ENCODE measurements around the gene RPL9. TPM values are rescaled to one million over a fixed set of nuclear protein-coding genes. Genes with fewer than 3 reads are reported as not detected.

RPL9 gene
- total RNA-seq, 2 experiments from 2014 or later: 2,639 to 2,826 TPM

- no peaks in the 10 kb centered on the region for H3K27me3 Mint-ChIP-seq
- H3K27ac ChIP-seq (ENCODE audit: low read depth in 1 of 2, low read length in 2 of 2): no peak overlapping the region
- CTCF ChIA-PET: interaction anchor here (1.6 kb wide), 1 partner anchor 33 kb away, joined by 4 read pairs; no protein-coding TSS in a partner anchor
- intact Hi-C loops (cut with DNase I, micrococcal nuclease): loop anchor here in 1 of 2 experiments (1.0 kb wide), 1 partner anchor 506 kb away; no protein-coding TSS in a partner anchor
- ATAC-seq (ENCODE audit: poor library complexity) (no peak), DNase-seq (no peak)
- no peaks in the 10 kb centered on the region for H3K9me3 ChIP-seq (ENCODE audit: control insufficient read depth in 1 of 2, insufficient read depth in 1 of 2, low read length in 2 of 2)
- POLR2A ChIA-PET: interaction anchor here (1.2 kb wide), 1 partner anchor 11 kb away, joined by 3 read pairs; the partner anchor contains the start of gene LIAS
- no peak overlapping the region for H3K4me3 ChIP-seq (ENCODE audit: low read length)
- no peak overlapping the region for H3K4me3 Mint-ChIP-seq
- no peaks in the 10 kb centered on the region for H3K27me3 ChIP-seq (ENCODE audit: control insufficient read depth in 1 of 2, insufficient read depth in 2 of 2, low read length in 2 of 2)
- no peaks in the 10 kb centered on the region for H3K4me1 ChIP-seq (ENCODE audit: insufficient read depth, low read length)
- peaks cover 52% of the 10 kb centered on the region for H3K36me3 Mint-ChIP-seq (ENCODE audit: low read depth)
- peaks cover 19% of the 10 kb centered on the region for H3K36me3 ChIP-seq (ENCODE audit: insufficient read depth, low read length)
- TF ChIP-seq CTCF (IDR thresholded peaks at IDR 0.05): no peak
- no peaks in the 10 kb centered on the region for H3K9me3 Mint-ChIP-seq
- no peak overlapping the region for H3K27ac Mint-ChIP-seq
- H3K4me1 Mint-ChIP-seq (ENCODE audit: low read depth): peaks cover 7% of the 10 kb centered on the region
These were observed 11.7 kb upstream of the RPL9 start for GRCh38 chr4:39470402-39470801.

GRCh38 chr4:39469429-39470077, 10.8 kb upstream of the RPL9 start:
- H3K36me3 Mint-ChIP-seq (ENCODE audit: low read depth): peaks cover 60% of the 10 kb centered on the region
- peak; percentile 94 for ATAC-seq (ENCODE audit: poor library complexity)
- H3K4me1 Mint-ChIP-seq (ENCODE audit: low read depth): peaks cover 7% of the 10 kb centered on the region
- Histone ChIP-seq H3K36me3 (ENCODE audit: insufficient read depth, low read length) (peaks cover 26% of the 10 kb centered on the region), H3K9me3 (ENCODE audit: control insufficient read depth in 1 of 2, insufficient read depth in 1 of 2, low read length in 2 of 2) (no peaks in the 10 kb centered on the region), H3K27ac (ENCODE audit: low read depth in 1 of 2, low read length in 2 of 2) (no peak overlapping the region), H3K27me3 (ENCODE audit: control insufficient read depth in 1 of 2, insufficient read depth in 2 of 2, low read length in 2 of 2) (no peaks in the 10 kb centered on the region), H3K4me3 (ENCODE audit: low read length) (no peak overlapping the region), H3K4me1 (ENCODE audit: insufficient read depth, low read length) (no peaks in the 10 kb centered on the region)
- ChIA-PET CTCF (interaction anchor here (0.5 to 1.6 kb wide), 14 partner anchors 10 to 806 kb away, joined by 3 to 27 read pairs (median 3); partner anchors contain the start of genes LIAS, PDS5A, RPL9 and SMIM14), POLR2A (interaction anchor here (0.8 to 2.3 kb wide), 4 partner anchors 11 to 228 kb away, joined by 4 to 21 read pairs (median 4); partner anchors contain the start of genes LIAS, RPL9, UBE2K and UGDH)
- peak in 4 of 14 experiments; percentile 11 to 72 (median 65) for DNase-seq
- H3K9me3 Mint-ChIP-seq: no peaks in the 10 kb centered on the region
- intact Hi-C loops (cut with DNase I, micrococcal nuclease): loop anchor here (1.0 to 10.0 kb wide), 3 partner anchors 189 to 585 kb away; partner anchors contain the start of gene N4BP2 (in 1 of the 2)
- no peaks in the 10 kb centered on the region for H3K27me3 Mint-ChIP-seq
- no peak overlapping the region for H3K27ac Mint-ChIP-seq
- H3K4me3 Mint-ChIP-seq: no peak overlapping the region
- peak; percentile 92 for TF ChIP-seq CTCF (IDR thresholded peaks at IDR 0.05)

GRCh38 chr4:39467464-39467863, 8.7 kb upstream of the RPL9 start:
- H3K9me3 Mint-ChIP-seq: no peaks in the 10 kb centered on the region

More at GRCh38 chr4:39467464-39467863, 8.7 kb upstream of the RPL9 start:
- Mint-ChIP-seq H3K4me1 (ENCODE audit: low read depth) (peaks cover 7% of the 10 kb centered on the region), H3K4me3 (no peak overlapping the region), H3K36me3 (ENCODE audit: low read depth) (peaks cover 60% of the 10 kb centered on the region), H3K27me3 (no peaks in the 10 kb centered on the region), H3K27ac (no peak overlapping the region)
- H3K9me3 ChIP-seq (ENCODE audit: control insufficient read depth in 1 of 2, insufficient read depth in 1 of 2, low read length in 2 of 2): no peaks in the 10 kb centered on the region
- POLR2A ChIA-PET: no interaction called here
- no peak overlapping the region for H3K27ac ChIP-seq (ENCODE audit: low read depth in 1 of 2, low read length in 2 of 2)
- no peak for DNase-seq
- TF ChIP-seq CTCF (IDR thresholded peaks at IDR 0.05): no peak
- no peaks in the 10 kb centered on the region for H3K27me3 ChIP-seq (ENCODE audit: control insufficient read depth in 1 of 2, insufficient read depth in 2 of 2, low read length in 2 of 2)
- H3K4me3 ChIP-seq (ENCODE audit: low read length): no peak overlapping the region
- no peak for ATAC-seq (ENCODE audit: poor library complexity)
- H3K36me3 ChIP-seq (ENCODE audit: insufficient read depth, low read length): peaks cover 37% of the 10 kb centered on the region
- H3K4me1 ChIP-seq (ENCODE audit: insufficient read depth, low read length): no peaks in the 10 kb centered on the region
- CTCF ChIA-PET: no interaction called here
- intact Hi-C loops (cut with DNase I, micrococcal nuclease): loop anchor here in 1 of 2 experiments (10.0 kb wide), 1 partner anchor 587 kb away; the partner anchor contains the start of gene N4BP2

Data from CD4-positive, alpha-beta T cell (primary cell).